Liver (tissue), 9 donors: Measurements from ENCODE around the gene KIF1A. TPM values are rescaled to one million over a fixed set of nuclear protein-coding genes. Genes with fewer than 3 reads are reported as not detected.

Source experiments
- DNase-seq: peaks from one replicate; pipeline ENCODE4 v3.0.0-alpha.2; 2017; ENCODE audit warnings: low spot score
- H3K27ac ChIP-seq, 2 donors: one replicate each; pipeline ENCODE4 v1.7.0; 2013; ENCODE audit warnings: inconsistent platforms in 2 of 2, low read length in 2 of 2, control low read depth in 1 of 2, low read depth in 1 of 2, mild to moderate bottlenecking in 1 of 2
- H3K27me3 ChIP-seq, 4 donors: one replicate each; pipeline versions ENCODE4 v1.6.1 to v1.7.0; 2013; ENCODE audit warnings: low read length in 3 of 4, inconsistent platforms in 1 of 4, mild to moderate bottlenecking in 1 of 4, moderate library complexity in 1 of 4; ENCODE audit not compliant: control insufficient read depth in 4 of 4, insufficient read depth in 4 of 4
- H3K36me3 ChIP-seq, 4 donors: one replicate each; pipeline versions ENCODE4 v1.6.1 to v1.7.0; 2013; ENCODE audit warnings: low read length in 3 of 4, mild to moderate bottlenecking in 3 of 4, low read depth in 1 of 4, moderate library complexity in 1 of 4; ENCODE audit not compliant: control insufficient read depth in 4 of 4, insufficient read depth in 3 of 4
- H3K4me1 ChIP-seq, 4 donors: one replicate each; pipeline versions ENCODE4 v1.6.1 to v1.7.0; 2013; ENCODE audit warnings: low read length in 3 of 4, mild to moderate bottlenecking in 3 of 4, moderate library complexity in 1 of 4; ENCODE audit not compliant: control insufficient read depth in 4 of 4, insufficient read depth in 4 of 4
- H3K4me3 ChIP-seq, 3 donors: one replicate each; pipeline versions ENCODE4 v1.6.1 to v1.7.0; 2013; ENCODE audit warnings: low read length in 3 of 3, control low read depth in 1 of 3, low read depth in 1 of 3, mild to moderate bottlenecking in 1 of 3
- H3K9ac ChIP-seq, 2 donors: one replicate each; pipeline ENCODE4 v1.7.0; 2013; ENCODE audit warnings: low read length in 2 of 2, mild to moderate bottlenecking in 2 of 2, moderate library complexity in 2 of 2, control low read depth in 1 of 2, low read depth in 1 of 2
- H3K9me3 ChIP-seq, 4 donors: one replicate each; pipeline versions ENCODE4 v1.6.1 to v1.7.0; 2013; ENCODE audit warnings: low read length in 3 of 4; ENCODE audit not compliant: control insufficient read depth in 4 of 4
- ATF3 ChIP-seq: IDR thresholded peaks from 2 replicates; pipeline ENCODE4 v1.6.1; 2016; ENCODE audit warnings: antibody characterized with exemption
- FOXA2 ChIP-seq: IDR thresholded peaks from 2 replicates; pipeline ENCODE4 v1.6.1; 2016; ENCODE audit warnings: antibody characterized with exemption
- GABPA ChIP-seq, 2 donors: IDR thresholded peaks in 1 of 2; conservative IDR thresholded peaks in 1 of 2; 2 replicates each; pipeline ENCODE4 v1.6.1; 2016; ENCODE audit warnings: antibody characterized with exemption in 2 of 2, mild to moderate bottlenecking in 1 of 2, moderate library complexity in 1 of 2
- HNF4A ChIP-seq, 2 donors: conservative IDR thresholded peaks; 2 replicates each; pipeline ENCODE4 v1.6.1; 2016; ENCODE audit warnings: antibody characterized with exemption in 2 of 2, mild to moderate bottlenecking in 2 of 2
- JUND ChIP-seq, 2 donors: IDR thresholded peaks; 2 replicates each; pipeline ENCODE4 v1.6.1; 2016; ENCODE audit warnings: antibody characterized with exemption in 2 of 2
- MAX ChIP-seq: IDR thresholded peaks from 2 replicates; pipeline ENCODE4 v1.6.1; 2016; ENCODE audit warnings: antibody characterized with exemption
- NR2F2 ChIP-seq: IDR thresholded peaks from 2 replicates; pipeline ENCODE4 v1.6.1; 2016; ENCODE audit warnings: antibody characterized with exemption
- REST ChIP-seq: IDR thresholded peaks from 2 replicates; pipeline ENCODE4 v1.6.1; 2016; ENCODE audit warnings: antibody characterized with exemption, mild to moderate bottlenecking
- RXRA ChIP-seq, 2 donors: IDR thresholded peaks; 2 replicates each; pipeline ENCODE4 v1.6.1; 2017 to 2018; ENCODE audit warnings: antibody characterized with exemption in 2 of 2, mild to moderate bottlenecking in 1 of 2
- SP1 ChIP-seq: IDR thresholded peaks from 2 replicates; pipeline ENCODE4 v1.6.1; 2018; ENCODE audit warnings: antibody characterized with exemption, mild to moderate bottlenecking
- TAF1 ChIP-seq: conservative IDR thresholded peaks from 2 replicates; pipeline ENCODE4 v1.6.1; 2016; ENCODE audit warnings: antibody characterized with exemption, mild to moderate bottlenecking
- YY1 ChIP-seq: IDR thresholded peaks from 2 replicates; pipeline ENCODE4 v1.6.1; 2016; ENCODE audit warnings: antibody characterized with exemption, mild to moderate bottlenecking
- ZBTB33 ChIP-seq: IDR thresholded peaks from 2 replicates; pipeline ENCODE4 v1.6.1; 2016; ENCODE audit warnings: antibody characterized with exemption
- WGBS: extraction: QIAGEN DNeasy Blood & Tissue Kit; methylation state at CpG from one replicate; pipeline ENCODE4 v1.1.7; 2013; 5-methylcytosine and 5-hydroxymethylcytosine counted together
- polyA plus RNA-seq, 2 donors: library from polyadenylated mRNA; stranded (reverse) in 1 of 2; unstranded in 1 of 2; fragments of 200-250 nt in 1 of 2; fragments of >200 nt in 1 of 2; fragmentation: Nextera tagmentation in 1 of 2; extraction: Ambion mirVana in 1 of 2; gene quantifications; one replicate each; pipeline versions ENCODE4 v1.2.1 to v1.2.3, GENCODE V29; 2013 to 2015
- total RNA-seq, 2 donors: library from RNA; depleted of rRNA; stranded (reverse); fragments of >200 nt; gene quantifications; one replicate each; pipeline ENCODE4 v1.2.3, GENCODE V29; 2014
- TF ChIP-seq, protein P1 (sequence below): fragments of 150-350 bp; IDR thresholded peaks from 2 replicates; pipeline ENCODE4 v1.5.1; 2017; ENCODE audit warnings: improper control_type of control experiment, low read depth, low read length; ENCODE audit not compliant: missing input control
- donor health status: healthy.
- donor health status: healthy.
- donor health status: healthy.
- donor health status: healthy.
- donor health status: healthy.

Gene KIF1A
- total and polyA plus RNA-seq, 4 donors, result 0.03 to 0.21 (median 0.11) TPM

- no peak for TF ChIP-seq REST
- TF ChIP-seq ATF3, result no peak
- TF ChIP-seq JUND (IDR thresholded peaks at IDR 0.05), result no peak
- no peak for TF ChIP-seq NR2F2
- no peak for TF ChIP-seq YY1
Measured at GRCh38 chr2:240711296-240711695, 108.7 kb downstream of the KIF1A start (continued).

- no peak for TF ChIP-seq NR2F2
- no peak for TF ChIP-seq REST
- TF ChIP-seq FOXA2, result no peak
- no peaks in the 10 kb centered on the region for H3K36me3 ChIP-seq
- no peak for DNase-seq
- WGBS, result 75% methylated on average over 7 of the region's 7 CpGs
- H3K27ac ChIP-seq, result no peak overlapping the region
- peaks cover 0 to 3% (median 0%) of the 10 kb centered on the region in 4 donors for H3K27me3 ChIP-seq
- no peak overlapping the region for H3K4me3 ChIP-seq
- H3K9ac ChIP-seq, result no peak overlapping the region
- no peaks in the 10 kb centered on the region for H3K4me1 ChIP-seq
- H3K9me3 ChIP-seq, result no peaks in the 10 kb centered on the region
Measured at GRCh38 chr2:240708457-240708856, 111.6 kb downstream of the KIF1A start.

- no peak overlapping the region for H3K27ac ChIP-seq
- no peak overlapping the region for H3K4me3 ChIP-seq
- peaks cover 0 to 3% (median 0%) of the 10 kb centered on the region in 4 donors for H3K27me3 ChIP-seq
- WGBS, result 67% methylated on average over 10 of the region's 10 CpGs
- H3K9me3 ChIP-seq, result no peaks in the 10 kb centered on the region
- no peaks in the 10 kb centered on the region for H3K4me1 ChIP-seq
- no peaks in the 10 kb centered on the region for H3K36me3 ChIP-seq
- no peak overlapping the region for H3K9ac ChIP-seq
- DNase-seq, result no peak
- TF ChIP-seq MAX (no peak), NR2F2 (no peak), YY1 (no peak), RXRA (IDR thresholded peaks at IDR 0.05) (no peak), JUND (IDR thresholded peaks at IDR 0.05) (no peak), ZBTB33 (no peak), REST (no peak), HNF4A (conservative IDR thresholded peaks at IDR 0.05) (no peak), TAF1 (no peak), GABPA (IDR thresholded peaks at IDR 0.05 in 1 of 2, conservative IDR thresholded peaks at IDR 0.05 in 1 of 2) (no peak), SP1 (no peak)
- TF ChIP-seq, protein P1, sequence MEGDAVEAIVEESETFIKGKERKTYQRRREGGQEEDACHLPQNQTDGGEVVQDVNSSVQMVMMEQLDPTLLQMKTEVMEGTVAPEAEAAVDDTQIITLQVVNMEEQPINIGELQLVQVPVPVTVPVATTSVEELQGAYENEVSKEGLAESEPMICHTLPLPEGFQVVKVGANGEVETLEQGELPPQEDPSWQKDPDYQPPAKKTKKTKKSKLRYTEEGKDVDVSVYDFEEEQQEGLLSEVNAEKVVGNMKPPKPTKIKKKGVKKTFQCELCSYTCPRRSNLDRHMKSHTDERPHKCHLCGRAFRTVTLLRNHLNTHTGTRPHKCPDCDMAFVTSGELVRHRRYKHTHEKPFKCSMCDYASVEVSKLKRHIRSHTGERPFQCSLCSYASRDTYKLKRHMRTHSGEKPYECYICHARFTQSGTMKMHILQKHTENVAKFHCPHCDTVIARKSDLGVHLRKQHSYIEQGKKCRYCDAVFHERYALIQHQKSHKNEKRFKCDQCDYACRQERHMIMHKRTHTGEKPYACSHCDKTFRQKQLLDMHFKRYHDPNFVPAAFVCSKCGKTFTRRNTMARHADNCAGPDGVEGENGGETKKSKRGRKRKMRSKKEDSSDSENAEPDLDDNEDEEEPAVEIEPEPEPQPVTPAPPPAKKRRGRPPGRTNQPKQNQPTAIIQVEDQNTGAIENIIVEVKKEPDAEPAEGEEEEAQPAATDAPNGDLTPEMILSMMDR, result no peak
Measured at GRCh38 chr2:240707821-240708220, 112.2 kb downstream of the KIF1A start.
